ELR (cell line): Measurements from ENCODE around the gene CMTM4.
"Not testable (repeated sequence)": the region's sequence is repeated elsewhere in the genome, so short reads cannot be mapped to it uniquely, and the experiment has no call there.

ENCODE experiments used
- DNase-seq: peaks from one replicate; pipeline ENCODE4 v3.0.0-alpha.2; 2015; ENCODE audit warnings: low read depth

Gene CMTM4

GRCh38 chr16:66705790-66706505 is 9.4 kb upstream of the CMTM4 start:
- no peak for DNase-seq

- DNase-seq, result peak; percentile 38
Measured at GRCh38 chr16:66703406-66704215, 7.1 kb upstream of the CMTM4 start.

GRCh38 chr16:66701516-66701915 is 5.0 kb upstream of the CMTM4 start:
- DNase-seq, result peak; percentile 23

- no peak for DNase-seq
Measured at GRCh38 chr16:66701026-66701425, 4.5 kb upstream of the CMTM4 start.

- DNase-seq, result no peak
Measured at GRCh38 chr16:66699898-66700297, 3.4 kb upstream of the CMTM4 start.

- DNase-seq, result no peak
Measured at GRCh38 chr16:66698046-66698445, 1.5 kb upstream of the CMTM4 start.

- no peak for DNase-seq
Measured at GRCh38 chr16:66695935-66696668, 441 bp downstream of the CMTM4 start.

GRCh38 chr16:66695471-66695934 is 1.0 kb downstream of the CMTM4 start:
- no peak for DNase-seq

- no peak for DNase-seq
Measured at GRCh38 chr16:66693149-66693548, 3.4 kb downstream of the CMTM4 start.

GRCh38 chr16:66692341-66692740 is 4.2 kb downstream of the CMTM4 start:
- DNase-seq, result no peak

GRCh38 chr16:66691234-66691633 is 5.3 kb downstream of the CMTM4 start:
- no peak for DNase-seq

- DNase-seq, result no peak
Measured at GRCh38 chr16:66690106-66690847, 6.3 kb downstream of the CMTM4 start.

GRCh38 chr16:66689282-66689681 is 7.3 kb downstream of the CMTM4 start:
- DNase-seq, result no peak

GRCh38 chr16:66687906-66688625 is 8.5 kb downstream of the CMTM4 start:
- no peak for DNase-seq

- not testable (repeated sequence) for DNase-seq
Measured at GRCh38 chr16:66685501-66686115, 10.9 kb downstream of the CMTM4 start.

GRCh38 chr16:66682271-66682670 is 14.3 kb downstream of the CMTM4 start:
- no peak for DNase-seq

- DNase-seq, result no peak
Measured at GRCh38 chr16:66681676-66682075, 14.9 kb downstream of the CMTM4 start.

- no peak for DNase-seq
Measured at GRCh38 chr16:66678337-66678736, 18.2 kb downstream of the CMTM4 start.

- no peak for DNase-seq
Measured at GRCh38 chr16:66677836-66678235, 18.7 kb downstream of the CMTM4 start.

GRCh38 chr16:66677179-66677578 is 19.4 kb downstream of the CMTM4 start:
- DNase-seq, result no peak

GRCh38 chr16:66676599-66676998 is 19.9 kb downstream of the CMTM4 start:
- DNase-seq, result no peak
